Measurements from ENCODE around the gene ARHGDIA.

ARHGDIA gene

DNA sequence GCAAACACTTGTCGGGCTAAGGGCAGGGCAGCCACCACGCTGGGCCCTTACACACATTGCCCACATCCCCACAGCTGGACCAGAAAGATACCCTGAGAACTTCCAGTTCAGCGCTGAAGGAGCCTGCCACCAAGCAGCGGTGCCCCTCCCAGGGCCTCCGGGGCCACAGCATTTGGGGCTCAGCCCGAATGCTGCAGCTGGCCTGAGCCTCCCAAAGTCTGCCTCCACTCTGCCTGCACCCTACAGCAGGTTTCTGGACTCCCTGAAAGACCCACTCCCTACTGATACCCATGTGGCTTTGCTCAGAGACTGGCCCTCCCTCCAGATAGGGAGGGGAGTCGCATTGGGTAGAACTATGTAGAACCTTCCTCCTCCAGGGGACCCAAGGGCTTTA lies 39.6 kb downstream of the ARHGDIA start:
- DNase-seq (ENCODE audit: low read depth, low spot score), result no peak

DNA sequence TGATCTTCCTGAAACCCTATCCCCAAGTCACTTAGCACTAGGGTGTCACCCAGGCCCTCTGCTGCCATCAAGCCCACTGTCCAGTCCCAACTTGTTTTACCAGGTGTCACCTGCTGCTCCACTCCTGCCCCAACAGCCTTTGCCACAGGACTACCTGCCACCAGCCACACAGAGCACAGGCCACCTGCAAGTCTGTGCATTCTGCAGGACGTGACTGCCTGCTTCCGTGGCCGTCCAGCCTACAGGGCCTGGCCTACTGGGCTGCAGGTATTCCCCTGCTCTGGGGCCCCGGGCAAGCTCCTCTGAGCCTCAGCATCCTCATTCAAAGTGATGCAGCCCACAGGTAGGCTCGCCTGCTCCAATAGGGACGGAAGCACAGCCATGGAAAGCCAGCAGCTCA lies 41.3 kb downstream of the ARHGDIA start:
- TF ChIP-seq, protein P1, sequence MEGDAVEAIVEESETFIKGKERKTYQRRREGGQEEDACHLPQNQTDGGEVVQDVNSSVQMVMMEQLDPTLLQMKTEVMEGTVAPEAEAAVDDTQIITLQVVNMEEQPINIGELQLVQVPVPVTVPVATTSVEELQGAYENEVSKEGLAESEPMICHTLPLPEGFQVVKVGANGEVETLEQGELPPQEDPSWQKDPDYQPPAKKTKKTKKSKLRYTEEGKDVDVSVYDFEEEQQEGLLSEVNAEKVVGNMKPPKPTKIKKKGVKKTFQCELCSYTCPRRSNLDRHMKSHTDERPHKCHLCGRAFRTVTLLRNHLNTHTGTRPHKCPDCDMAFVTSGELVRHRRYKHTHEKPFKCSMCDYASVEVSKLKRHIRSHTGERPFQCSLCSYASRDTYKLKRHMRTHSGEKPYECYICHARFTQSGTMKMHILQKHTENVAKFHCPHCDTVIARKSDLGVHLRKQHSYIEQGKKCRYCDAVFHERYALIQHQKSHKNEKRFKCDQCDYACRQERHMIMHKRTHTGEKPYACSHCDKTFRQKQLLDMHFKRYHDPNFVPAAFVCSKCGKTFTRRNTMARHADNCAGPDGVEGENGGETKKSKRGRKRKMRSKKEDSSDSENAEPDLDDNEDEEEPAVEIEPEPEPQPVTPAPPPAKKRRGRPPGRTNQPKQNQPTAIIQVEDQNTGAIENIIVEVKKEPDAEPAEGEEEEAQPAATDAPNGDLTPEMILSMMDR (IDR thresholded peaks at IDR 0.05; ENCODE audit: low read depth, low read length), result no peak
- H3K4me3 ChIP-seq (ENCODE audit: low read depth, low read length), result no peak overlapping the region

More for the DNA sequence above, 39.6 kb downstream of the ARHGDIA start:
- in situ Hi-C loops (cut with HindIII; ENCODE audit: low sequenced_read_pairs), result no loop called here
- H3K4me3 ChIP-seq (ENCODE audit: low read depth, low read length), result no peak overlapping the region
- TF ChIP-seq, protein P1 (IDR thresholded peaks at IDR 0.05; ENCODE audit: low read depth, low read length), result no peak

GRCh38 chr17:81828656-81829055 lies 42.5 kb downstream of the ARHGDIA start:
- in situ Hi-C loops (cut with HindIII; ENCODE audit: low sequenced_read_pairs), result no loop called here
- TF ChIP-seq, protein P1 (IDR thresholded peaks at IDR 0.05; ENCODE audit: low read depth, low read length), result no peak
- no peak for DNase-seq (ENCODE audit: low read depth, low spot score)
- no peak overlapping the region for H3K4me3 ChIP-seq (ENCODE audit: low read depth, low read length)

More for the DNA sequence above, 41.3 kb downstream of the ARHGDIA start:
- DNase-seq (ENCODE audit: low read depth, low spot score), result no peak
- in situ Hi-C loops (cut with HindIII; ENCODE audit: low sequenced_read_pairs), result no loop called here

- TF ChIP-seq, protein P1 (IDR thresholded peaks at IDR 0.05; ENCODE audit: low read depth, low read length), result no peak
- H3K4me3 ChIP-seq (ENCODE audit: low read depth, low read length), result no peak overlapping the region
- in situ Hi-C loops (cut with HindIII; ENCODE audit: low sequenced_read_pairs), result no loop called here
- DNase-seq (ENCODE audit: low read depth, low spot score), result no peak
Measured at GRCh38 chr17:81825841-81826466, 45.2 kb downstream of the ARHGDIA start.

- TF ChIP-seq, protein P1 (IDR thresholded peaks at IDR 0.05; ENCODE audit: low read depth, low read length), result no peak
- DNase-seq (ENCODE audit: low read depth, low spot score), result no peak
- in situ Hi-C loops (cut with HindIII; ENCODE audit: low sequenced_read_pairs), result no loop called here
- no peak overlapping the region for H3K4me3 ChIP-seq (ENCODE audit: low read depth, low read length)
Measured at GRCh38 chr17:81824595-81824994, 46.5 kb downstream of the ARHGDIA start.

DNA sequence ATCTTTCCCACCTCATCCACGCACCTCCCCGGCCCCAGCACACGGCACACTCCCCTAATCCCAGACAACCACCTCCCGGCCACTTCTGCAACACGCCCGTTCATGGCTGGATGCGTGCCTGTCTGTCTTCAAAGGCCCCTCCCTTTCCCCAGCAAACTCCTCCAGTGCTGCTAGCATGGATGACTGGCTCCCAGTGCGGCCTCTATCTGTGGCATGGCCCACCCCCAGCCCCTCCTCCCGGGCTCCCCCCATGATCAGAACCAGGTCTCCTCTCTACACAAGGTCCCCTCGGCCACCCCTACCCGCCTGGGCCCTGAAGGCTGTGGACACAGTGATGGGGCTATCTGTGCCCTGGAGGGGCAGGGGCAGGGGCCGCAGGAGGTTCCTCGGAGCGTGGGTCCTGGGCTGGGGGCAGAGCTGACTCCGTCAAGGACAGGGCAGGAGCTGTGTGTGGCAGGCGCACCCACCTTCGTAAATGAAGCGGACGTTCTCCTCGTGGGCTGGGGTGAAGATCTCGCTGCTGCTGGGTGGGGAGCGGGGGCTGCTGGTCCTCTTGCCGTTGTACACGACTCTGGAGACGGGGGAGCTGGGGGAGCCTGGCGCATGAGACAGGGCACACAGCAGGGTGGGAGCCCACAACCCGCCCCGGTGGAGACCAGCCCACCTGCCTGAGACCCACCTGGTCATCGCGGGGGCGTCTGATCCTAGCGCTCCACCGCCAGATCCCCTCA lies 47.2 kb downstream of the ARHGDIA start:
- no peak overlapping the region for H3K4me3 ChIP-seq (ENCODE audit: low read depth, low read length)
- TF ChIP-seq, protein P1 (IDR thresholded peaks at IDR 0.05; ENCODE audit: low read depth, low read length), result no peak
- DNase-seq (ENCODE audit: low read depth, low spot score), result no peak
- in situ Hi-C loops (cut with HindIII; ENCODE audit: low sequenced_read_pairs), result no loop called here

All from astrocyte of the spinal cord (primary cell).